Fibroblast of the aortic adventitia (primary cell): ENCODE results near the gene CDC16. TPM values are rescaled to one million over a fixed set of nuclear protein-coding genes. Genes with fewer than 3 reads are reported as not detected.

Source experiments
- DNase-seq: peaks from one replicate; pipeline ENCODE4 v3.0.0-alpha.2; 2010; ENCODE audit warnings: low read depth
- H3K4me3 ChIP-seq: 2 replicates; pipeline ENCODE4 v1.5.1; 2011; ENCODE audit warnings: low read depth, mild to moderate bottlenecking, control low read depth, low read length, moderate library complexity
- total RNA-seq: library from RNA; depleted of rRNA; stranded (reverse); fragments of >200 nt; gene quantifications from 2 replicates; pipeline ENCODE4 v1.2.3, GENCODE V29; 2012; ENCODE audit warnings: low replicate concordance
- TF ChIP-seq, protein P1 (sequence below): IDR thresholded peaks from 2 replicates; pipeline ENCODE4 v1.5.1; 2011; ENCODE audit warnings: mild to moderate bottlenecking, low read length, control low read depth, inconsistent platforms; ENCODE audit not compliant: insufficient read depth

Gene CDC16
- total RNA-seq, 1 donor = 81.3 TPM

DNA sequence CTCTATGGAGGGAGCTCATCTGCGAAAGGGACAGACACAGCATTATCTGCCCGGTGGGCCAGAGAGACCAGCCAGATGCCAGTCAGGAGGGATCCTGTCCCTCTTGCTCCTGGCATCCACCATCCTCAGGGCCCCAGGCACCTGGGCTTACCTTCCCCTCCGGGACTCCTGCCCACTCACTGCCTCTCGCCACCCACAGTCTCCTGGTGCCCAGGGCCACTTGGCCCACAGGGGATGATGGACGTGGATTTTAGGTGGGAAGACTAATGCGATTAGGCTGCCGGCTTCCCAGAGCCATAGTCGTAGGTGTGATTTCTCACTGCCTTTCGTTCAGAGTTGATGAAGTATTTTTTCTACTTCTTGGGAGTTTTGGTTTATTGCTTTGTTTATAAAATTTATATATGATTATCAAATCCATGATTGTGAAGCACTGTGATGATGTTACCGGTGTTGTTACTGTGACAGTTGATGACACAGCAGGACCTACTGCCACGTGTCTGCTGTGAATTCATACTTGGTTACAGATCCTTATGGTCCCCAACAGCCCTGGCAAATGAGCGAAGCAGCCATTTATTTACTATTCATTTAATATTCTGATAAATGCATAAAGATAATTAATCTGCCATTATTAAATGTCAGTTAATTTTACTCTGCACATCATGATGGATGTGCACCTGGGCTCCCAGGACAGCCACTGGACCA, 65.1 kb downstream of the CDC16 start:
- TF ChIP-seq, protein P1, sequence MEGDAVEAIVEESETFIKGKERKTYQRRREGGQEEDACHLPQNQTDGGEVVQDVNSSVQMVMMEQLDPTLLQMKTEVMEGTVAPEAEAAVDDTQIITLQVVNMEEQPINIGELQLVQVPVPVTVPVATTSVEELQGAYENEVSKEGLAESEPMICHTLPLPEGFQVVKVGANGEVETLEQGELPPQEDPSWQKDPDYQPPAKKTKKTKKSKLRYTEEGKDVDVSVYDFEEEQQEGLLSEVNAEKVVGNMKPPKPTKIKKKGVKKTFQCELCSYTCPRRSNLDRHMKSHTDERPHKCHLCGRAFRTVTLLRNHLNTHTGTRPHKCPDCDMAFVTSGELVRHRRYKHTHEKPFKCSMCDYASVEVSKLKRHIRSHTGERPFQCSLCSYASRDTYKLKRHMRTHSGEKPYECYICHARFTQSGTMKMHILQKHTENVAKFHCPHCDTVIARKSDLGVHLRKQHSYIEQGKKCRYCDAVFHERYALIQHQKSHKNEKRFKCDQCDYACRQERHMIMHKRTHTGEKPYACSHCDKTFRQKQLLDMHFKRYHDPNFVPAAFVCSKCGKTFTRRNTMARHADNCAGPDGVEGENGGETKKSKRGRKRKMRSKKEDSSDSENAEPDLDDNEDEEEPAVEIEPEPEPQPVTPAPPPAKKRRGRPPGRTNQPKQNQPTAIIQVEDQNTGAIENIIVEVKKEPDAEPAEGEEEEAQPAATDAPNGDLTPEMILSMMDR = no peak
- no peak for DNase-seq
- no peak overlapping the region for H3K4me3 ChIP-seq

DNA sequence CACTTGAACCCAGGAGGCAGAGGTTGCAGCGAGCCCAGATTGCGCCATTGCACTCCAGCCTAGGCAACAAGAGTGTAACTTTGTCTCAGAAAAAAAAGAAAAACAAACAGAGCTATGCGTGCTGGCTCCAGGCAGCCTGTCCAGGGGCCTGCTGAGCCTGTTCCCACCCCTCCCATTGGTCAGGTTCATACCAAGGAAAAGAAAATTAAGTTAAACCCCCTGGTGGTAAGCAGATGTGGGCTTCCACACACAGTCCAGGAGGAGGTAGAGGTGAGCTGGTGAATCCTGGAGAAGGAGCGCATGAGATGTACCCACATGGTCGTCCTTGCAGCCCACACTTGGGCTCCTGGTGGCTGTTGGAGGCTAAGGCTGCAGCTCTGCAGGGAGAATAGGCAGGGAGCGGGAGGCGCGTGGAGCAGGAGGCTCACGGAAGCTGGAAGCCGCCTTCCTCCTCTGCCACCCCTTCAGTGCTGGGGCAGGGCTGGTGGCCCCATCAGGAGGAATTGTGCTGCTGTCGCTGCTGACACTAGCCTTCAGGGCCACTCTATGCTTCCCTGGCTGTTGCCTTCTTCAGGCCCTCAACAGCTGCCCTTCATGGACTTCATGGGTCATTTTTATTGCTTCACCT, 69.1 kb downstream of the CDC16 start:
- TF ChIP-seq, protein P1 = no peak
- no peak overlapping the region for H3K4me3 ChIP-seq
- DNase-seq = no peak

DNA sequence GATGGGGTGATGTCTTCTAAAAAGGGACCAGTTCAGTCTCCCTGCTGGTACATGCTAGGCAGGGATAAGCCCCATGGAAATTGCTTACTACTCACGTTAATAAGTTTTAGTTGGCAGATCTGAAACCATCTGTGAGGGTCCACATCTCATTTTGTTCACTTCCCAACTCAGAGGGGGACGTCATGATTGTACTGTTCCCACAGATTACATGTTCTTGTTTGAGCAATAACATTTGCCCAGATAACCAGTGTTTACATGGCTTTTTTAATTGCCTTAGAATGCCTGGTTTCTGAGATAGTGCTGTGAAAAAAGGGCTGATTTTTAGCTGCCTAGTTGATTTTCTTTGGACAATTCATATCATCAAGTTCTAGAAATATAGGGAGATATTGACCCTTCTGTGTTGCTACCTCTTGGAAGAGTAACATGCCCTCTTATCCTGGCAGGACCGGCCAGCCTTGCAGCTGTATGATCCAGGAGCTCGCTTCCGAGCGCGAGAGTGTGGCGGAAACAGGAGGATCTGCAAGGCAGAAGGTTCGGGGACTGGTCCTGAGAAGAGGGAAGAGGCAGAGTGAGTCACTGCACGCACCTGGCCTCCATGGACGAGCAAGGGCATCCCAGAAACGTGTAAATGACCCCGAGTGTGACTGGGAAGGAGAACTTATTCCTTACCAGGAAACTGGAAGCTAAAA, 69.8 kb downstream of the CDC16 start:
- TF ChIP-seq, protein P1 = no peak
- H3K4me3 ChIP-seq = no peak overlapping the region
- DNase-seq = no peak

DNA sequence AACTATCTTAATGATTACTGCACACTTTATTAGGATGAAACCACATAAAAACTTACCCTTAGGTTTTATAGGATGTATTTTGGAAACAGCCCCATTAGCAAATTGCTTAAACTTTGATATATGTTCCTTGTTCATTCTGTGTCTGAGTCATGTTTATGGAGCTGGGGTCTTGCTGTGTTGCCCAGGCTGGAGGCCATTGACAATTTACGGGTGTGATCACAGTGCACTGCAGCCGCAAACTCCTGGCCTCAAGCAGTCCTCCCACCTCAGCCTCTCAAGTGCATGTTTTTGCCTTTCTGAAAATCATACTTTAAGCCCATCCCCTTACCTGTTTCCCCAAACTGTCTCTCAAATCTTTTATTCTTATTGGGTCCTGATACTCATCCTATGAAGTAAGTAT, 74.4 kb downstream of the CDC16 start:
- H3K4me3 ChIP-seq = no peak overlapping the region
- DNase-seq = no peak
- TF ChIP-seq, protein P1 = no peak

DNA sequence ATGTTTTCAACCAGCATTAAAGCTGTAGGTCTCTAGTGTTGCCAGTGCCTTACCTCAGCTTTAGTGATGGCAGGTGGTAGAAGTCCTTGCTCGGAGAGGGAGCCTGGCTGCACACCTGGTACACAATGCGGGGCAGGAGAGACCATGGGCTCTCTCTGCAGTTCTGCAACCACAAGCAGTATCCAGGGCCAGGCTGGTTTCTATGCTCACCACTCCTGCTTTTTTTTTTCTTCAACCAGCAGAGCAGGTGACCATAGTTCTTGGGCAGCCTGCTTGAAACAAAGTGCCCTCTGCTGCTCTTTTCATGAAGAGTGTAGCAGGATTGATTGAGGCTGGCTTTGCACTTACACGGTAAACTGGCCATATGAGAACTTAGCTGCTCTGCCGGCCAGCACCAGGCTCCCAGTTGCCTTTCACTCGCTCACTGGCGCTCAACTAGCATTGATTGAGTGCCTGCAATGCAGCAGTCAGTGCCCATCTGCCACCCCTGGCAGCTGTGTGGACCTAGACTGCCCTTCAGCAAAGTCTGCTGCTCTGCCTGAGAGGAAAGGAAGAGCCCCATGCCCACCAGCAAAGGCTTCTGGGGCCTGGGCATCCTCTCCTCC, 75.2 kb downstream of the CDC16 start:
- TF ChIP-seq, protein P1 = no peak
- DNase-seq = no peak
- H3K4me3 ChIP-seq = no peak overlapping the region

DNA sequence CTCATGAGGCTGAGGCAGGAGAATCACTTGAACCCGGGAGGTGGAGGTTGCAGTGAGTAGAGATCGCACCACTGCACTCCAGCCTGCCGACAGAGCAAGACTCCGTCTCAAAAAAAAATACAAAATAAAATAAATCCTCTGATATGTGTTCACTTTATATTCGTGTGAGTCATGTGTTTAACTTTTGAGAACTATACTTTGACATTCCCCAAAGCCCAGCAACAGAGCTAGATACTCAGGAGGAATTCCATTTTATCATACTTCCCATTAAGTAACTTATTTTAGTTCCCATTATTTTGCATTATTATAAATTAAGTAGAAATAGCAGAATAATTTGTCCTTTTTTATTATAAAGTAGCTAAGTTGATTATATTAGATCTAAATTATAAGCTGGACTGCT, 76.3 kb downstream of the CDC16 start:
- TF ChIP-seq, protein P1 = no peak
- DNase-seq = peak; percentile 49
- no peak overlapping the region for H3K4me3 ChIP-seq
